Measurements from ENCODE around the gene COL8A2.
"Not testable (repeated sequence)": the region's sequence is repeated elsewhere in the genome, so short reads cannot be mapped to it uniquely, and the experiment has no call there.

The COL8A2 gene

DNA sequence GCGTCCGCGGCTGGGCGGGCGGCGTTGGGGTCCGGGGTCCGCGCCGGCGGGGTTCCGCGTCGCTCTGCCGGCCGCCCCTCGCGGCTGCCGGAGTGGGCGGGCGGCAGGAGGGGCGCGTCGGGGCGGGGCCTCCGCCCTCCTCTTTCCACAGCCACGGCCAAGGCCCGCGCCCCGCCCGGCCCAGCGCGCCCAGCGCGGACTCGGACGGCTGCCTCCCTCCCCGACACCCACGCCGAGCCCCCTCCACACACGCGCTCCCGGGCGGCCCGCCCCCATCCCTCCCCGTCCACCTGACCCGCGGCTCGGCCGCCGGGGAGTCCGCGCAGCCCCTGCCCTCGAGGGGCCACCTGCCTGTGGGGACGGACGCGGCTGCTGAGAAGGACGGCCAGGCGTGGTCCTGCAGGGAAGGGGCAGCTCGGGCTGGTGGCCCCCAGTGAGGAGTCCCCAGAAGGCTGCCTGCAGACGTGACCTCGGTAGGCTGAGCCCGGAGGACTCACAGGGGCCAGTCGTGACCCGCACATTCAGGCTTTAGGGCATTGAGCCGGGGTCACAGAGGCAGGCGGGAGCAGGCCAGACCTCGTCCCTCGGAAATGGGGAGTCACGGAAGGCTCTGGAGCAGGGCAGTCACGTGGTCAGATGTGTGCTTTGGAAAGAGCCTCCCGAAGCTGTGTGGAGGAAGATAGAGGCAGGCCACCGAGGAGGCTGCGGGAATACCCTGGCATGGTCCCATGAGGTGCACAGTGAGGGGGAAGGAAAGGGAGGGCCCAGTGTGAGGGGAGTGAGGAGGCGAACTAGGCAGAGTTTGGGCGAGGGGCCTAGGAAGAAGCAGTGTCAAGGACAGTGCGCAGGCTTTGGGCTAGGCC, at the start of gene COL8A2:
TSS of gene COL8A2 (minus strand) at position 94 of the 863 bp plus-strand sequence. CDS start 24,980 bp downstream, outside the sequence.
- no peak for DNase-seq

DNA sequence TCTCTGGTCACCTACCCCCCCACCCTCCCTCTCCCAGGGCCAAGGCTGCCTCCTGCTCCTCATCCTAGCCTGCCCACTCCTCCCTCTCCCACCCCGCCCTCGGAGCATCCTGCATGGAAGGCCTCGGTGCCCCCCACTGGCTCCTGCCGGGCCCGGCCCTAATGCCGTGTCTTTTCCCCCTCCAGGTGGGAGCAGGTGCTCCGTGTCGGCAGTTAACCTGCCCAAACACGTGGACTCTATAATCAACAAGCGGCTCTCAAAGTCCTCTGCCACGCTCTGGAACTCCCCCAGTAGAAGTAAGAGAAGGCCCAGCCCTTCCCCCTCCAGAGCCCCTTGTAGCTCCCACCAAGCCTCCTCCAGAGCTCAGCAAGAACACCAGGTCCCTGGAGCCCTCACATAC, 49.7 kb upstream of the COL8A2 start:
- no peak for DNase-seq

DNA sequence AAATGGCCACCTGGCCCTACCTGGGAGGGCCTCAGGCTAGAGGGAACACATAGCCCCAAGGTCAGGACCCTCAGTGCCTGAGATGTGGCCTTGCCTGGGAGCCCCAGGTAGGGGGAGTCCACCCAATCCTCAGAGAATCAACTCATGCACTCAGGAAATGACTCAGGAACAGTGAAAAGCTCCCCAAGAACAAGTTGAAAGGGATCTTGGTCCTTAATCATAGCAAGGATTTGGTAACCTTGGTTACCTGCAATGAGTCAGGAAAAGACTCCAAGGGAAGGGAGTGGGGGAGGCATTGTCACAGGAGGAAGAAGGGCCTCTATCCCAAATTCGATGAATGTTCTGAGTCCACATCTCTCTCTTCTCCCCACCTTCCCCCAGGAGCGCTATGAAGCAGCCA, 48.0 kb upstream of the COL8A2 start:
- DNase-seq: no peak

DNA sequence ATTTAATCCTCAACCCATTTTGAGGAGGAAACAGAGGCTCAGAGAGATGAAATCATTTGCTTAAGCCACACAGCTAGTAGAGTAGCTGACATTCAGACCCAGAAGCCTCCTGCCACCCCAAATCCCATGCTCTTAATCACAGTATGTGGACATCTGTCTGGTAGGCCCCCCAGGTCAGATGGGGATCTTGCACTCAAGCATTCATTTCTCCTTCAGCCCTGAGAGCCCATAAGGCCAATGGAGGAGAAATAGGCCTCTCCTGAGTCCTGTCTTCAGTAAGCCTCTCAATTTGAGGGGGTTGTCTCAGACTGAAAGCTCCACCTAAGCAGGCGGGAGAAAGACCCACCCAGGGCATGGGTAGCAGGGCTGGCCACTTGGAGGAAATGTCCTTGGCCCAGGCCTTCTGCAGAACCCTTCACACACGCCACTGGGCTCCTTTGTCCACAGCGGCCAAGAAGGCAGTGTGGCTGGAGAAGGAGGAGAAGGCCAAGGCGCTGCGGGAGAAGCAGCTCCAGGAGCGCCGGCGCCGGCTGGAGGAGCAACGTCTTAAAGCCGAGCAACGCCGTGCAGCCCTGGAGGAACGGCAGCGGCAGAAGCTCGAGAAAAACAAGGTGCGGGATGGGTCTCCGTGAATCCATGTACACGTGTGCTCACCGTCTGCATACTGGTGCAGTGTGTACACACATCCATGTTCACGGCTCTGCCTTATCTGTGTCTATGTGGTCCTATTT, 47.2 kb upstream of the COL8A2 start:
- DNase-seq: no peak

DNA sequence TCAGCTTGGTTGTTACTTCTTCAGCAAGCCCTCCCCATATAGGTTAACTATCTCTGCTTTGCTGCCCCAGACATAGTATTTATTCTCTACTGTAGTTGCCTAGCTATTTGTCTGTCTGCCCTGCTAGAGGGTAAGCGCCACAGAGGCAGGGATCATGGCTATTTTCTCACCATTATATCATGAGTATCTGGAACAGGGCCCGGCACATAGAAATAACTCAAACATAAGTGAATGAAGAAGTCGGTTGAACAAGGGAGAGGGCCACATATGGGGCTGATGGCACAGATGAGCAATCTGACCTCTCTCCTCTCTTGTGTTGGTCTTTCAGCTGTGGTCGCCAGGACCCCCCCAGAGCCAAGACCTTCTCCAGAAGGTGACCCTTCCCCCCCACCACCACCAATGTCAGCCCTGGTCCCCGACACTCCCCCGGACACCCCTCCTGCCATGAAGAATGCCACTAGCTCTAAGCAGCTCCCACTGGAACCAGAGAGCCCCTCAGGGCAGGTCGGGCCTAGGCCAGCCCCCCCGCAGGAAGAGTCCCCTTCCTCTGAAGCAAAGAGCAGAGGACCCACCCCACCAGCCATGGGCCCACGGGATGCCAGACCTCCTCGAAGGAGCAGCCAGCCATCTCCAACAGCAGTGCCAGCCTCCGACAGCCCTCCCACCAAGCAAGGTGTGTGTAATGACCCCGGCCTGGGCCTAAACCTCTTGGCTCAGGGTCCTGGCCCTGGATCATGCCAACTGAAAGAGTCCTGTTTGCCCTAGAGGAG, 45.8 kb upstream of the COL8A2 start:
- no peak for DNase-seq

DNA sequence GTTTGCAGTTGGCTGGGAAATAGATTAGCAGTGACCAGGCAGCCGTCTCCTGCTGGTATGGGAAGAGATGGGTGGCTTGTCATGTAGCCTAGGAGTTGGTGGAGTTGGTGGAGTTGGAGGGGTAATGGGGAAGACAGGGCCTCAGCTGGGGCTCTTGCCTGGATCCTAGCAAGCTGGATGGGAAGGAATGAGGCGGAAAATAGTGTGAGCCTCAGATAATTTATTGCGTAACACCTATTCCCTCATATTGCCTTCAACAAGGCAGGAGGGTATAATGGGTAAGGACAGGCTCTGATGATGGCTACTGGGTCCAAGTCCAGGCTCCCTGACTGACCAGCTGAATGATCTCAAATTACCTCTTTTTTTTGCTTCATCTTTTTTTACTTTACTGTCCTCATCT, 43.5 kb upstream of the COL8A2 start:
- DNase-seq: no peak

DNA sequence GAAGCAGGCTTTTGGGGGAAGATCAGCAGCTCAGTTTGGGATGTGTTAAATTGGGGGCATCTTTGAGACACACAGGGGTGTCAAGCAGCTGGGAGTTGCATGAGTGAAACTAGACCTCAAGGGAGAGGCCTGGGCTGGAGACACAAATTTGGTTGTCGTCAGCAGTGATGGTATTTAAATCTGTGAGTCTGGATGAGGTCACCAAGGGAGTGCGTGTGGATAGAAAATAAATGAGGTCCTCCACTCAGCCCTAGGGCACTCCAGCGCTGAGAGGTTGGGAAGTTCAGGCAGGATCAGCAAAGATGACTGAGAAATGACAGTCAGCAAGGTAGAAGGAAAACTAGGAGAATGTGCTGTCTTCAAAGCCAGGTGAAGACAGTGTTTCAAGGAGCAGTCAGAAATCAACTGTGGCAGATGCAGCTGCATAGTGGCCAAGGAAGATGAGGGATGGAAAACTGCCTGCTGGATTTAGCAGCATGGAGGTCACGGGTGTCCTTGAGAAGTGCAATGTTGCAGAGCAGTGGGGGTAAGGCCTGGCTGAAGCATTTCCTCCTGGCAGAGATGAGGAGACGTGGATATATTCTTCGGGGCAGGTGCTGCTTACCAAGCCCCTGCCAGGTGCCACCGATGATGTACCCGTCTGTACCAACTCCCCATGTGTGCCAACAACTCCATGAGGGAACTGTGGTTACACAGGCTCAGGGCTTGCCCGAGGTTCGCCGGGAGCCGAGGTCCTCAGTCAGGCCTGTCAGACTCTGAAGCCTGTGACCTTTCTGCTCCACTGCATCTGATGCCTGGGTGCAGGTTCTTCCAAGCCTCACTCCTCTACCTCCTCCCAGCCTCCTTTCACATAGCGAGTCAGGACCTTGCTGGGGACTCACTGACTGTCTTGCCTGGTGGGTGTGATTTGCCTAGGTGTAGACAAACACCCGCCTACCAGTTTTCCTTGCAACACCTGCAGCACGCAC, 42.2 kb upstream of the COL8A2 start:
- DNase-seq: no peak

DNA sequence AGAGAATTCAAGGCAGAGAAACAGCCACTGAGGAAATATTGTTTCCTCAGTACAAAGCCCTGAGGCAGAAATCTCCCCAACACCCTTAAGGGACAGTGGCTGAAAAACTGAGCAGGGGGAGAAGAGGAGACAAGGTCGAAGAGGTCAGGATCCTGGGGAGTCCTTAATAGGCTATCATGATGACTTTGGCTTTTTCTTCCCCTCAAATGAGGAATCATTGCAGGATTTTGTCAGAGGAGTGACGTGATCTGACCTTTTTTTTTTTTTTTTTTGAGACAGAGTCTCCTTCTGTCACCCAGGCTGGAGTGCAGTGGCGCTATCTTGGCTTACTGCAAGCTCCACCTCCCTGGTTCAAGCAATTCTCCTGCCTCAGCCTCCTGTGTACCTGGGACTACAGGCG, 41.1 kb upstream of the COL8A2 start:
- DNase-seq: no peak

DNA sequence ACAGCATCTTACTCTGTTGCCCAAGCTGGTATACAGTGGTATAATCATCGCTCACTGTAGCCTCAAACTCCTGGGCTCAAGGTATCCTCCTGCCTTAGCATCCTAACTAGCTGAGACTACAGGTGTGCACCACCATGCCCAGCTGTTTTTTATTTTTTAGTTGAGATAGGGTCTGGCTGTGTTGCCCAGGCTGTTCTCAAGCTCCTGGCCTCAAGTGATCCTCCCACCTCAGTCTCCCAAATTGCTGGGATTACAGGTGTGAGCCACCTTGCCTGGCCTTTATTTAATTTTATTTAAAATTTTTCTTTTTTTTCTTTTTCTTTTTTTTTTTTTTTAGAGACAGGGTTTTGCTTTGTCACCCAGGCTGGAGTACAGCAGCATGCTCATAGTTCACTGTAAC, 40.1 kb upstream of the COL8A2 start:
- no peak for DNase-seq

DNA sequence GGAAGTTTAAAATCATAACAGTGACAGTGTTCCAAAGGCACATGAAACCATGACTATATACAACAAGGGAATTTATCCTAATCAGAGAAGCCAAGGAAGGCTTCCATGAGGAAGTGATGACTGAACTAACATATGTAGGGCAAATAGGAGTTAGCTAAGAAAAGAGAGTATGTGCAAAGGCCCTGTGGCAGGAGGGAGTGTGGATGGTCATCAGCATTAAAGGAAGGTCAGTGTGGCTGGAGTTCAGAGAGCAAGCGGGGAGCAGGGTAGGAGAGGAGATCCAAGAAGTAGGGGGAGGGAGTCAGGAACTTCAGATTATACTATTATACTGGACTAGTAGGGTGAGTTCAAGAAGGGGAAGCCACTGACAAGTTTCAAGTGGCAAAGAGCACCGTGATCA, 39.3 kb upstream of the COL8A2 start:
- no peak for DNase-seq

DNA sequence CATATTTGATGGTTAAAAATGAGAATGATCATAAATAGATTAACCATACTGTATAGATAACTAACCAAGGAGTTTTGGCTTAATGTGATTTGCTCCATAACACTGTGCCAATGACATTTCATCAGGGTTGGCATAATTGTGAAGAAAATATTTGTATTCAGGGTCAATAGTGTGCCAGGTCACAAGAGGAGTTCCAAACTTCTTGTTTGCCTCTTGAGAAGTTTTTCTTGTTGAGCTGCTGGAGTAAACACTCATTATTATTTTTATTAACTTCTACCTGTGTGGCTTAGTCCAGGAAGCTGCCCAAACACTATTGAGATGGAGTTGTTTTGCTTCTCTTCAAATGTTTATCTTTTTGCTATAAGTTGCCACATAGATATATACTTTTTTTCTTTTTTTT, 38.4 kb upstream of the COL8A2 start:
- DNase-seq: no peak

DNA sequence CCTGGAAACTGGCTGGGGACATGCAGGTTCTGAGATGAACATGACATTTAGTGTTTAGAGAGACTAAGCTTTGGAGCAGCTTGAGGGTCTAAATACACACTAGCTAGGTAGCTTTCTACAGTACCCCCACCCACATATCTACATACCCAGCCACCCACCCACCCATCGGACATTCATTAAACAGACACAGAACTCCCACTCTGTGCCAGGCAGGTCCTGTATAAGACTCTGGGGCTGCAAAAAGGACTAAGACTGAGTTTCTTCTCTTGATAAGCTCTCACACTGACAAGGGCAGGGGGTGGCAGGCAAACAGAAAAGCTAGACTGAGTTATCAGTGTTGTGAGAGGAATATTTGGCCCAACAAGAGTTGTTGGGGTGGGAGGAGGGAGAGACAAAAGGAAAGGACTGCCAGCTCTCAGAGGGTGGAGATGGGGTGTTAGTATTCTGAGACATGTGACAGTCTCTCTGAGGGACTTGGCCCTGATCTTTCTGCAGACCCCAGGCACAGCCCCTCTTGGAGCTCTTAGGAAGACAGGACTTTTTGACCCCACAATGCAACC, 37.7 kb upstream of the COL8A2 start:
- DNase-seq: no peak

DNA sequence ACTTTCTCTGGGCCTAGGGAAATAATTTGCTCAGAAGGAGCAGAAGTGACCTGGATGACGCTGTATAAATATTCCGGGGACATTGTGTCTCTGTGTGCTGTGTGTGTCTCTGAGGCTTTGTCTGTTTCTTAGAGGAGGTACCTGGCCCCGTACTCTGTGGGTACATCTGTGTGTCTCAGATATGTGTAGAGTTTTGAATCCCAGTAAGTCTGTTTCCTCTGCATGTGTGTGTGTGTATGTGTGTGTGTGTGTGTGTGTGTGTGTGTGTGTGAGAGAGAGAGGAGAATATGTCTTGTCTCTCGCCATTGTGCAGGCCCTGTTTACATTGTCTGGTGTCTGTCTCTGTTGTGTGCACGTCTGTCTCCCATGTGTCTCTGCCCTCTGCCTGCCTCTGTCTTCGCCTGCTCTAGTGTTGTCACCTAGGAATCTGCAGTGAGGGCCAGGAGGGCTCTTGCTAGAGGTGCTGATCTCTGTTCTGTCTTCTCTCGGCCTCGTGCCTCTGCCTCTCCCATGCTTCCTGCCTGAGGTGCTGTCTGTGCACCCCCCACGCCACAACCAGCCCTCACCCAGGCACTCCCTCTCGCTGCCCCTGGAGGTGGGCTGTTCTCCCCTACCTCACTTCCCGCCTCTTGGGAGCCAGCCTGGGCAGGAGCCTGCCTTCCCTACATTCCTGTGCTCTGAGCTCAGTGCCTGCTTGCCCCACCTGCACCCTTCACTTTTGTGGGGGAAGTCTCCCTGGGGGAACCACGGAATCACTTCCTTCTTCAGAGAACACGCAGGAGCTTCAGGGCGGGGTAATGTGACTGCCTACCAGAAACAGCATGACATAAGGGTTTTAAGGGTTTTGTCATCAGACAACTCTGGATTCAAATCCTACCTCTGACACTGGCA, 36.9 kb upstream of the COL8A2 start:
- DNase-seq: peak; percentile 67

DNA sequence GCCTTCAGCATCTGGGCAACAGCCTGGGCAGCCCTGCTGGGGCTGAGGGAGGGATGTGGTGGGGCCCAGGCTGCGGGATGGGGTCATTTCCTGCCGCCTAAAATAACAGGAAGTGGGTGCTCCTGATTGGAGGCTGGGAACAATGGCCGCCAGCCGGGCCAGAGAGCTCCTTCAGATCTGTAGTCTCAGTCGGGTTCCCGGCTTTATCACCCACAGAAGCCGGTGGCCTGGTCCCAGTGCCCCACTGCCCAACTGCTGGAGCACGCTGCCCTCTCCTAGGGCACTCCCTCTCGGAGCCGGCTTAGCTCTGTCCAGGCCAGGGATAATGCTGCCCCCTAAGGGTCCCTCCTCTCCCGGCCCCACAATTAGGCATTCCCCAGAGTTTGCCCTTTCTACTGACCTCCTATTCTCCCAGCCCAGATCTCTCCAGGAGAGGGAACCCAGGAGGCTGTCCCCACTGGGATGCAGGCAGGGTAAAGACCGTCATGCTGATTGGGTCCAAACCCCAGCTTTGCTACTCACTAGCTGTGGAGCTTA, 36.0 kb upstream of the COL8A2 start:
- peak; percentile 53 for DNase-seq

DNA sequence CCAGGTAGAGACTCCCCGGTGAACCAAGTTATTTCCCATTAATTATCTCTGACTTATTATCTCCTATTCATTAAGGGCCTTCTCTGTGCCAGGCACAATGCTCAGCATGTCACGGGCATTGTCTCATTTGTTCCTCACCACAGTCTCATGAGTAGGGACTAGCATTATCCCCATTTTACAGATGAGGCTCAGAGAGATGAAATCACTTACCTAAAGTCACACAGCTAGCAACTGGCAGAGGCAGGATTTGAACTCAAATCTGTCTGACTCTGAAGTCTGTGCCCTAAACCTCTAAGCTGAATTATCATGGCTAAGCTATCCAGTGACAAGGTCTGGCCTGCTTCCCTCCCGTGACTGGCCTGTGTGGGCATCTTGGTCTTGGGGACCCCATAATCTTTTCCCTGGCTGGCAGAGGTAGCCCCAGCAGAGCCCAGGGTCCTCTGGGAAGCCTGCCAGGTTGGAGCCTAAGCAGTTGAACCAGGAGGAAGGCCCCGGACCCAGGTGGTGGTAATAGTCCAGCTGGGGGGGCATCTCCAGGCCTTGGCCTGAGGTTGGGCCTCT, 35.4 kb upstream of the COL8A2 start:
- DNase-seq: no peak

DNA sequence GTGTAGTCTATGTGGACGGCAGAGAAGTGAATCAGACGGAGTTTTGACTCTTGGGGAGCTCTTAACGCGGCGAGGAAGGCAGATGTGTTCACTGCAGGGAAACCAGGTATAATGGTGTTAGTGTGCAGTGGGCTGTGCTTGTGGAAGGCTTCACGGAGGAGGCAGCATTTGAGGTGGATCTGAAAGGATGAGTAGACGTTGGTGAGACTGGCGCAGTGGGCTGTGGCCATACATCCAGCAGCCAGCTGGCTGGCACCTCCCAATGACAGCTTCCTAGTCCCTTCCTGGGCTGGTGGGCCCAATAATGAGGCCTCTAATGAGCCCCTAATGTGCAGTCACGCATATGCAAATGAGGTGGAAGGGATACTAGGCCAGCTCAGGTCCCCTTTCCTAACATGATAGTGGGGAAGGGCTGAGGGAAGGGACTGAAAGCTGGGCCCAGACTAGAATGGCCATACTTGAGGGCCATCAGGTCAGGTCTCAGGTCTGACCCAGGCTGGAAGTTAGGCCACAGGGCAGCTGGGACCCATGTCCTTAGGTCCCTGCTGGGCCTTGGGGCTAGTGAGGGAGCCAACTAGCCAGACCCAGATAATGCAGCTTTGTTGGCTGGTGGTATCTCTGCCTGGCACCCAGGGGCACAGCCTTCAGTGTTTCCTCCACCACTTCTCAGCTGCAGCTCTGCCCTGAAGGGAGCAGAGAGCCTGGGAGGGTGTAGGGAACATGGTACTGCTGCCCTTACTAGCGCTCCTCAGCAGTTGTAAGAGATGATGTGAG, 34.8 kb upstream of the COL8A2 start:
- DNase-seq: no peak

DNA sequence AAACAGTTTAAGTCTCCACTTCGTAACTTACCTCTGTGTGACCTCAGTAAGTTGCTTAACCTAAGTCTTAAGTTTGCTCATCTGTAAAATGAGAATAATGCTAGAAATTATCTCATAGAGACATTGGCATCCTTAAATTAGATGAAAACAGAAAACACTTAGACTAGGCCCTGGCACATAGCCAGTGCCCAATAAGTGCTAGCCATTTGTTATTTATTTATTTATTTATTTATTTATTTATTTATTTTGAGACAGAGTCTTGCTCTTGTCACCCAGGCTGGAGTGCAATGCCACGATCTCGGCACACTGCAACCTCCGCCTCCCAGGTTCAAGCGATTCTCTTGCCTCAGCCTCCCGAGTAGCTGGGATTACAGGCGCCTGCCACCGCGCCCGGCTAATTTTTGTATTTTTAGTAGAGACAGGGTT, 33.8 kb upstream of the COL8A2 start:
- DNase-seq: not testable (repeated sequence)

DNA sequence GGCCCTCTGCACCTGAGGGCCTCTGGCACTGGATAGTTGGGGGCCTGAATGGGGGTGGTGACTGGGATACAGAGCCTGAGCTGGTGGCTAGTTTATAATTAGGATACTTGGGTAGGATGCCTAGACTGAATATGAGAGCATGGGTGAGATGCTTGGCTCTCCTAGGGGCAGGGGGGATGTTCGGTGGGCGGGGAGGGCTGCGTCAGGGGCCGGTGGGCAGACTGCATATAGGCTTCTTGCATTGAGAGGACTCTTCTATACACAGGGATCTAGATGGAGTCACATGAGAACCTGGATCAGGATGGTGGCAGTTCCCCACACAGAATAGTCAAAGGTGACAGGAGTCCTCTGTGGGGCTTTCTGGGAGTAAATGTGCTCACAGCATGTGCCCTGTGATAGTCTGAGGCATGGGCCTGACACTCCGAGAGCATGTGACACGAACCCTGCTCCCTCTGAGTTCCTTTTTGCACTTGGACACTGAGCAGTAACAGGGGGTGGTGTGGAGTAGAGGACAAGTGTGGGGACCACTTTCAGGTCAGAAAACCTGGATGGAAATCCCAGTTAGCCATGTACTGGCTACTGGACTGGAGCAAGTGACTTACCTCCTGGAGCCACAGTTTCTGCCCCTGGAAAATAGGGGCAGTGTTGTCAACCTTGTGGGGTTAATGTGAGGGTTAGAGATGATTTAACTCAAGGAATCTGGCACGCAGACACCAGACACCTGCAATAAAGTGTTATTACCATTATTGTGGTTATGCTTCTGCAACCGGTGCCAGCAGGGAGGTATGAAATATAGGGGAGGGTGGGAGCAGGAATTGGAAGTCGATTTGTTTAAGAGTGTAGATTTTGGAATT, 33.2 kb upstream of the COL8A2 start:
- no peak for DNase-seq
